GM12878 (cell line): ENCODE measurements around the gene STATH. TPM values are rescaled to one million over a fixed set of nuclear protein-coding genes. Genes with fewer than 3 reads are reported as not detected.

Experiments used
- ATAC-seq: fragments of 200-7000 bp; cut with Tn5 transposase; 3 replicates; pipeline ENCODE4 v1.9.1; 2020; ENCODE audit warnings: mild to moderate bottlenecking, moderate library complexity
- BruUV-seq: library from RNA; stranded (reverse); fragments of 400-500 nt; replicated peaks from 2 replicates; lab custom pipeline; 2021; lab: Mats Ljungman, UMichigan
- CTCF ChIA-PET: fragments of 300-600 bp; sonication (Branson Sonifier 250); formaldehyde crosslinking; extraction: SDS; loops from one replicate; lab custom pipeline; 2021; ENCODE audit warnings: inconsistent platforms; lab: Yijun Ruan, JAX
- POLR2A ChIA-PET: fragments of 350-600 bp; formaldehyde crosslinking; extraction: SDS; loops from one replicate; lab custom pipeline; 2021; ENCODE audit warnings: inconsistent platforms; lab: Charles Lee
- RAD21 ChIA-PET: fragments of 300-600 bp; sonication (Branson Sonifier 250); formaldehyde crosslinking; loops from one replicate; lab custom pipeline; 2023; ENCODE audit warnings: antibody characterized with exemption; ENCODE audit not compliant: unreplicated experiment; lab: Charles Lee
- SMC1A ChIA-PET: fragments of 300-600 bp; sonication (Branson Sonifier 250); formaldehyde crosslinking; loops from one replicate; lab custom pipeline; 2023; ENCODE audit not compliant: unreplicated experiment, uncharacterized antibody; lab: Charles Lee
- DNase-seq: peaks from one replicate; pipeline ENCODE4 v3.0.0-alpha.2; 2011; ENCODE audit warnings: low read depth, low spot score
- FAIRE-seq: peaks from 3 replicates; lab custom pipeline; 2011; peaks lifted over from hg19 to GRCh38; lab: Jason Lieb, UNC
- H2AFZ ChIP-seq: 2 replicates; pipeline ENCODE4 v1.6.0; 2011; ENCODE audit warnings: low read depth, low read length, control low read depth; ENCODE audit not compliant: control insufficient read depth
- H3K27ac ChIP-seq: 2 replicates; pipeline ENCODE4 v1.5.1; 2011; ENCODE audit warnings: control low read depth; ENCODE audit not compliant: control insufficient read depth, insufficient read depth
- H3K27me3 ChIP-seq, 2 experiments: replicated peaks in 1 of 2; 2 replicates each; pipeline versions ENCODE4 v1.6.0 to v1.6.1; 2011; ENCODE audit warnings: low read length in 1 of 2; ENCODE audit not compliant: control insufficient read depth in 2 of 2, insufficient read depth in 2 of 2
- H3K36me3 ChIP-seq, 2 experiments: 2 replicates each; pipeline ENCODE4 v1.5.1; 2011; ENCODE audit warnings: low read length in 1 of 2; ENCODE audit not compliant: control insufficient read depth in 2 of 2, insufficient read depth in 2 of 2
- H3K4me1 ChIP-seq: 2 replicates; pipeline ENCODE4 v1.6.1; 2011; ENCODE audit warnings: mild to moderate bottlenecking, low read length, moderate library complexity, mixed read lengths; ENCODE audit not compliant: control insufficient read depth, insufficient read depth
- H3K4me2 ChIP-seq: 2 replicates; pipeline ENCODE4 v1.6.0; 2011; ENCODE audit warnings: control low read depth; ENCODE audit not compliant: control insufficient read depth, insufficient read depth
- H3K4me3 ChIP-seq: fragments of 200-600 bp; sonication (generic); 2 replicates; pipeline ENCODE4 v1.5.1; 2016
- H3K79me2 ChIP-seq: 2 replicates; pipeline ENCODE4 v1.6.0; 2011; ENCODE audit warnings: low read length; ENCODE audit not compliant: control insufficient read depth, insufficient read depth
- H3K9ac ChIP-seq: 2 replicates; pipeline ENCODE4 v1.8.0; 2011; ENCODE audit warnings: low read length, control low read depth, mixed read lengths; ENCODE audit not compliant: control insufficient read depth, insufficient read depth
- H3K9me3 ChIP-seq: replicated peaks from 3 replicates; pipeline ENCODE4 v1.5.1; 2011; ENCODE audit warnings: mild to moderate bottlenecking, low read length; ENCODE audit not compliant: control insufficient read depth, insufficient read depth
- H4K20me1 ChIP-seq: 2 replicates; pipeline ENCODE4 v1.6.0; 2011; ENCODE audit not compliant: control insufficient read depth, insufficient read depth
- CHD4 ChIP-seq: fragments of 200-600 bp; sonication (generic); IDR thresholded peaks from 2 replicates; pipeline ENCODE4 v1.6.1; 2016; ENCODE audit warnings: mild to moderate bottlenecking
- EED ChIP-seq: sonication (generic); IDR thresholded peaks from 2 replicates; pipeline ENCODE4 v1.6.1; 2016; ENCODE audit warnings: antibody characterized with exemption, low read depth
- EP300 ChIP-seq, 2 experiments: fragments of 150-350 bp in 1 of 2; IDR thresholded peaks; 2 replicates each; pipeline ENCODE4 v1.6.1; 2011 to 2012; ENCODE audit warnings: low read depth in 2 of 2, low read length in 2 of 2, borderline replicate concordance in 1 of 2, improper control_type of control experiment in 1 of 2, inconsistent platforms in 1 of 2; ENCODE audit not compliant: control insufficient read depth in 1 of 2
- FOXM1 ChIP-seq: IDR thresholded peaks from 2 replicates; pipeline ENCODE4 v1.6.1; 2012; ENCODE audit warnings: low read depth, mild to moderate bottlenecking, inconsistent platforms, low read length, moderate library complexity
- HDGF ChIP-seq: fragments of 450-650 bp; IDR thresholded peaks from 2 replicates; pipeline ENCODE4 v1.6.1; 2016; ENCODE audit warnings: antibody characterized with exemption
- MEF2A ChIP-seq: IDR thresholded peaks from 2 replicates; pipeline ENCODE4 v1.6.1; 2011; ENCODE audit warnings: low read depth, mild to moderate bottlenecking, low read length, moderate library complexity; ENCODE audit not compliant: insufficient read depth
- NR2C1 ChIP-seq: fragments of 450-650 bp; IDR thresholded peaks from 2 replicates; pipeline ENCODE4 v1.6.1; 2017; ENCODE audit warnings: antibody characterized with exemption, mild to moderate bottlenecking, moderate library complexity
- NRF1 ChIP-seq: conservative IDR thresholded peaks from 2 replicates; pipeline ENCODE4 v1.6.1; 2011; ENCODE audit warnings: mild to moderate bottlenecking, low read depth, low read length, improper control_type of control experiment
- PAX8 ChIP-seq: fragments of 450-650 bp; IDR thresholded peaks from 2 replicates; pipeline ENCODE4 v1.6.1; 2017; ENCODE audit warnings: mild to moderate bottlenecking, moderate library complexity
- PML ChIP-seq: IDR thresholded peaks from 2 replicates; pipeline ENCODE4 v1.6.1; 2012; ENCODE audit warnings: low read length, inconsistent platforms
- POLR2A ChIP-seq: IDR thresholded peaks from 2 replicates; pipeline ENCODE4 v1.6.1; 2011; ENCODE audit warnings: low read depth, mild to moderate bottlenecking, low read length
- RUNX3 ChIP-seq: IDR thresholded peaks from 2 replicates; pipeline ENCODE4 v1.6.1; 2012; ENCODE audit warnings: low read length, inconsistent platforms
- TAF1 ChIP-seq: IDR thresholded peaks from 2 replicates; pipeline ENCODE4 v1.6.1; 2011; ENCODE audit warnings: mild to moderate bottlenecking, low read depth, low read length, borderline replicate concordance
- WGBS: methylation state at CpG from one replicate; pipeline ENCODE4 v1.1.6; 2016; ENCODE audit warnings: low lambda C conversion rate; ENCODE audit not compliant: insufficient replicate concordance, insufficient coverage; ENCODE audit errors: missing lambda C conversion rate; 5-methylcytosine and 5-hydroxymethylcytosine counted together
- in situ Hi-C: fragments of 300-500 bp; cut with MboI; formaldehyde crosslinking; loops from 9 replicates; pipeline ENCODE4 v1.14.3; 2018; ENCODE audit warnings: mixed read lengths
- intact Hi-C: fragments of 100-400 bp; cut with micrococcal nuclease; formaldehyde crosslinking; loops from one replicate; pipeline ENCODE4 v1.14.2; 2022; ENCODE audit not compliant: unreplicated experiment
- polyA plus RNA-seq, 11 experiments: library from polyadenylated mRNA; depleted of rRNA in 4 of 11; unstranded in 6 of 11; stranded (reverse) in 5 of 11; fragments of >200 nt; fragmentation: Nextera tagmentation in 4 of 11; fragmentation: Illumina TruSeq in 1 of 11; extraction: Ambion mirVana in 4 of 11; extraction: Trizol in 1 of 11; gene quantifications; 1 replicate in 1 of 11; 2 replicates in 10 of 11; pipeline versions ENCODE4 v1.2.1 to v1.2.3, GENCODE V29; 2011 to 2016; ENCODE audit warnings: inconsistent platforms in 2 of 11, missing spikeins in 2 of 11, low read depth in 1 of 11
- total RNA-seq, 4 experiments: library from RNA; depleted of rRNA in 3 of 4; stranded (reverse); fragments of >200 nt in 3 of 4; fragmentation: Illumina TruSeq in 1 of 4; extraction: Trizol in 1 of 4; gene quantifications; 2 replicates each; pipeline versions ENCODE4 v1.2.1 to v1.2.3, GENCODE V29; 2013 to 2021
- TF ChIP-seq, protein P1 (sequence below): fragments of 450-650 bp; formaldehyde crosslinking; IDR thresholded peaks from 2 replicates; pipeline ENCODE4 v1.5.0; 2022; ENCODE audit warnings: mild to moderate bottlenecking, missing genetic modification characterization
- TF ChIP-seq, protein P2 (sequence below): fragments of 450-650 bp; IDR thresholded peaks from 2 replicates; pipeline ENCODE4 v1.6.1; 2017; ENCODE audit warnings: mild to moderate bottlenecking, moderate library complexity
- TF ChIP-seq, protein P3 (sequence below): IDR thresholded peaks from 2 replicates; pipeline ENCODE4 v1.6.1; 2011; ENCODE audit warnings: mild to moderate bottlenecking, low read depth, low read length, moderate library complexity; ENCODE audit not compliant: insufficient replicate concordance

Gene STATH
- total and polyA plus RNA-seq, 10 of the 15 experiments (the other 5 are each of a cell fraction or from before 2014, with no cell fraction given) = 0.21 TPM; not detected in 9

DNA sequence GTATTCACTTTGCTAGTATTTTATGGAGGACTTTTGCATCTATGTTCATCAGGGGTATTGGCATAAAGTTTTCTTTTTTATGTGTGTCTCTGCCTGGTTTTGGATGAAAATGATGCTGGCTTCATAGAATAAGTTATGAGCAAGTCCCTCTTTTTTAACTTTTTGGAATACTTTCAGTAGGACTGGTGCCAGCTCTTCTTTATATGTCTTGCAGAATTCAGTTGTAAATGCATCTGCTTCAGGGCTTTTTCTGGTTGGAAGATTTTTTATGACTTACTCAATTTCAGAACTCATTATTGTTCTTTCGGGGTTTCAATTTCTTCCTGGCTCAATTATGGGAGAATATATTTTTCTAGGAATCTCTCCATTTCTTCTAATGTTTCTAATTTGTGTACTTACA lies 21.1 kb upstream of the STATH start:
- H3K9me3 ChIP-seq = no peaks in the 10 kb centered on the region
- FAIRE-seq = no peak
- H3K27me3 ChIP-seq = no peaks in the 10 kb centered on the region
- SMC1A ChIA-PET = interaction anchor here (0.7 kb wide), 1 partner anchor 9 kb away, joined by 3 read pairs; the partner anchor contains the start of gene CSN2
- in situ Hi-C loops = no loop called here
- POLR2A ChIA-PET = no interaction called here
- CTCF ChIA-PET = no interaction called here
- no peak overlapping the region for H3K4me2 ChIP-seq
- TF ChIP-seq CHD4 = no peak
- TF ChIP-seq PAX8 = no peak
- TF ChIP-seq POLR2A = no peak
- TF ChIP-seq, protein P1, sequence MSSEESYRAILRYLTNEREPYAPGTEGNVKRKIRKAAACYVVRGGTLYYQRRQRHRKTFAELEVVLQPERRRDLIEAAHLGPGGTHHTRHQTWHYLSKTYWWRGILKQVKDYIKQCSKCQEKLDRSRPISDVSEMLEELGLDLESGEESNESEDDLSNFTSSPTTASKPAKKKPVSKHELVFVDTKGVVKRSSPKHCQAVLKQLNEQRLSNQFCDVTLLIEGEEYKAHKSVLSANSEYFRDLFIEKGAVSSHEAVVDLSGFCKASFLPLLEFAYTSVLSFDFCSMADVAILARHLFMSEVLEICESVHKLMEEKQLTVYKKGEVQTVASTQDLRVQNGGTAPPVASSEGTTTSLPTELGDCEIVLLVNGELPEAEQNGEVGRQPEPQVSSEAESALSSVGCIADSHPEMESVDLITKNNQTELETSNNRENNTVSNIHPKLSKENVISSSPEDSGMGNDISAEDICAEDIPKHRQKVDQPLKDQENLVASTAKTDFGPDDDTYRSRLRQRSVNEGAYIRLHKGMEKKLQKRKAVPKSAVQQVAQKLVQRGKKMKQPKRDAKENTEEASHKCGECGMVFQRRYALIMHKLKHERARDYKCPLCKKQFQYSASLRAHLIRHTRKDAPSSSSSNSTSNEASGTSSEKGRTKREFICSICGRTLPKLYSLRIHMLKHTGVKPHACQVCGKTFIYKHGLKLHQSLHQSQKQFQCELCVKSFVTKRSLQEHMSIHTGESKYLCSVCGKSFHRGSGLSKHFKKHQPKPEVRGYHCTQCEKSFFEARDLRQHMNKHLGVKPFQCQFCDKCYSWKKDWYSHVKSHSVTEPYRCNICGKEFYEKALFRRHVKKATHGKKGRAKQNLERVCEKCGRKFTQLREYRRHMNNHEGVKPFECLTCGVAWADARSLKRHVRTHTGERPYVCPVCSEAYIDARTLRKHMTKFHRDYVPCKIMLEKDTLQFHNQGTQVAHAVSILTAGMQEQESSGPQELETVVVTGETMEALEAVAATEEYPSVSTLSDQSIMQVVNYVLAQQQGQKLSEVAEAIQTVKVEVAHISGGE = no peak
- TF ChIP-seq, protein P2, sequence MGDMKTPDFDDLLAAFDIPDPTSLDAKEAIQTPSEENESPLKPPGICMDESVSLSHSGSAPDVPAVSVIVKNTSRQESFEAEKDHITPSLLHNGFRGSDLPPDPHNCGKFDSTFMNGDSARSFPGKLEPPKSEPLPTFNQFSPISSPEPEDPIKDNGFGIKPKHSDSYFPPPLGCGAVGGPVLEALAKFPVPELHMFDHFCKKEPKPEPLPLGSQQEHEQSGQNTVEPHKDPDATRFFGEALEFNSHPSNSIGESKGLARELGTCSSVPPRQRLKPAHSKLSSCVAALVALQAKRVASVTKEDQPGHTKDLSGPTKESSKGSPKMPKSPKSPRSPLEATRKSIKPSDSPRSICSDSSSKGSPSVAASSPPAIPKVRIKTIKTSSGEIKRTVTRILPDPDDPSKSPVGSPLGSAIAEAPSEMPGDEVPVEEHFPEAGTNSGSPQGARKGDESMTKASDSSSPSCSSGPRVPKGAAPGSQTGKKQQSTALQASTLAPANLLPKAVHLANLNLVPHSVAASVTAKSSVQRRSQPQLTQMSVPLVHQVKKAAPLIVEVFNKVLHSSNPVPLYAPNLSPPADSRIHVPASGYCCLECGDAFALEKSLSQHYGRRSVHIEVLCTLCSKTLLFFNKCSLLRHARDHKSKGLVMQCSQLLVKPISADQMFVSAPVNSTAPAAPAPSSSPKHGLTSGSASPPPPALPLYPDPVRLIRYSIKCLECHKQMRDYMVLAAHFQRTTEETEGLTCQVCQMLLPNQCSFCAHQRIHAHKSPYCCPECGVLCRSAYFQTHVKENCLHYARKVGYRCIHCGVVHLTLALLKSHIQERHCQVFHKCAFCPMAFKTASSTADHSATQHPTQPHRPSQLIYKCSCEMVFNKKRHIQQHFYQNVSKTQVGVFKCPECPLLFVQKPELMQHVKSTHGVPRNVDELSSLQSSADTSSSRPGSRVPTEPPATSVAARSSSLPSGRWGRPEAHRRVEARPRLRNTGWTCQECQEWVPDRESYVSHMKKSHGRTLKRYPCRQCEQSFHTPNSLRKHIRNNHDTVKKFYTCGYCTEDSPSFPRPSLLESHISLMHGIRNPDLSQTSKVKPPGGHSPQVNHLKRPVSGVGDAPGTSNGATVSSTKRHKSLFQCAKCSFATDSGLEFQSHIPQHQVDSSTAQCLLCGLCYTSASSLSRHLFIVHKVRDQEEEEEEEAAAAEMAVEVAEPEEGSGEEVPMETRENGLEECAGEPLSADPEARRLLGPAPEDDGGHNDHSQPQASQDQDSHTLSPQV = no peak
- TF ChIP-seq HDGF = no peak
- TF ChIP-seq TAF1 = no peak
- TF ChIP-seq, protein P3, sequence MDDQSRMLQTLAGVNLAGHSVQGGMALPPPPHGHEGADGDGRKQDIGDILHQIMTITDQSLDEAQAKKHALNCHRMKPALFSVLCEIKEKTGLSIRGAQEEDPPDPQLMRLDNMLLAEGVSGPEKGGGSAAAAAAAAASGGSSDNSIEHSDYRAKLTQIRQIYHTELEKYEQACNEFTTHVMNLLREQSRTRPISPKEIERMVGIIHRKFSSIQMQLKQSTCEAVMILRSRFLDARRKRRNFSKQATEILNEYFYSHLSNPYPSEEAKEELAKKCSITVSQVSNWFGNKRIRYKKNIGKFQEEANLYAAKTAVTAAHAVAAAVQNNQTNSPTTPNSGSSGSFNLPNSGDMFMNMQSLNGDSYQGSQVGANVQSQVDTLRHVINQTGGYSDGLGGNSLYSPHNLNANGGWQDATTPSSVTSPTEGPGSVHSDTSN = no peak
- no peak for TF ChIP-seq FOXM1
- no peak for TF ChIP-seq PML
- no peak for TF ChIP-seq NRF1
- no peak for TF ChIP-seq EP300 (IDR thresholded peaks at IDR 0.05; ENCODE audit: borderline replicate concordance in 1 of 2, control insufficient read depth in 1 of 2, low read depth in 2 of 2, low read length in 2 of 2)
- no peak for TF ChIP-seq MEF2A
- TF ChIP-seq EED = no peak
- no peak for TF ChIP-seq RUNX3
- TF ChIP-seq NR2C1 = no peak
- TF ChIP-seq, all 136 proteins: peak for 0
- H3K79me2 ChIP-seq = no peaks in the 10 kb centered on the region
- RAD21 ChIA-PET = no interaction called here
- intact Hi-C loops = no loop called here
- H4K20me1 ChIP-seq = no peaks in the 10 kb centered on the region
- no peak overlapping the region for H3K27ac ChIP-seq
- no peak overlapping the region for H2AFZ ChIP-seq
- no peak for ATAC-seq
- WGBS = 25% methylated on average over 1 of the region's 1 CpG
- H3K4me3 ChIP-seq = no peak overlapping the region
- no peaks in the 10 kb centered on the region for H3K36me3 ChIP-seq
- DNase-seq = no peak
- no TSS peak for BruUV-seq
- H3K4me1 ChIP-seq = no peaks in the 10 kb centered on the region
- H3K9ac ChIP-seq = no peak overlapping the region
